ENCODE measurements around the gene WNT3. TPM values are rescaled to one million over a fixed set of nuclear protein-coding genes. Genes with fewer than 3 reads are reported as not detected.

Gene WNT3
- total RNA-seq, 2 donors from 2014 or later: 0.44 to 1.2 TPM

DNA sequence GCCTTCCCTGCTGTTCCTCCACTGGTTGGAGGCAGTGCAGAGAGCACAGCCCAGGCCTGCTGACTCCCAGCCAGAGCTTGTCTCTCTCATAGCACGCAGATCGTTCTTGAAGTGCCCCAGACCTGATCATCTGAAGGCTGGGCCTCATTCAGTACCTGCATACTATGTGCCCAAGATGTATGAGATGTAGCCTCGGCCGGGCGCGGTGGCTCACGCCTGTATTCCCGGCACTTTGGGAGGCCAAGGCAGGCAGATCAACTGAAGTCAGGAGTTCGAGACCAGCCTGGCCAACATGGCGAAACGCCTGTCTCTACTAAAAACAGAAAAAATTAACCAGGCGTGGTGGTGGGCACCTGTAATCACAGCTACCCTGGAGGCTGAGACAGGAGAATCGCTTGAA, 31.0 kb downstream of the WNT3 start:
- Histone ChIP-seq H3K4me3 (no peak overlapping the region), H3K27ac (no peak overlapping the region), H3K36me3 (no peaks in the 10 kb centered on the region), H3K4me1 (no peaks in the 10 kb centered on the region), H3K27me3 (no peaks in the 10 kb centered on the region), H3K9me3 (peaks cover 0 to 5% of the 10 kb centered on the region in 2 donors)
- TF ChIP-seq, protein P1, sequence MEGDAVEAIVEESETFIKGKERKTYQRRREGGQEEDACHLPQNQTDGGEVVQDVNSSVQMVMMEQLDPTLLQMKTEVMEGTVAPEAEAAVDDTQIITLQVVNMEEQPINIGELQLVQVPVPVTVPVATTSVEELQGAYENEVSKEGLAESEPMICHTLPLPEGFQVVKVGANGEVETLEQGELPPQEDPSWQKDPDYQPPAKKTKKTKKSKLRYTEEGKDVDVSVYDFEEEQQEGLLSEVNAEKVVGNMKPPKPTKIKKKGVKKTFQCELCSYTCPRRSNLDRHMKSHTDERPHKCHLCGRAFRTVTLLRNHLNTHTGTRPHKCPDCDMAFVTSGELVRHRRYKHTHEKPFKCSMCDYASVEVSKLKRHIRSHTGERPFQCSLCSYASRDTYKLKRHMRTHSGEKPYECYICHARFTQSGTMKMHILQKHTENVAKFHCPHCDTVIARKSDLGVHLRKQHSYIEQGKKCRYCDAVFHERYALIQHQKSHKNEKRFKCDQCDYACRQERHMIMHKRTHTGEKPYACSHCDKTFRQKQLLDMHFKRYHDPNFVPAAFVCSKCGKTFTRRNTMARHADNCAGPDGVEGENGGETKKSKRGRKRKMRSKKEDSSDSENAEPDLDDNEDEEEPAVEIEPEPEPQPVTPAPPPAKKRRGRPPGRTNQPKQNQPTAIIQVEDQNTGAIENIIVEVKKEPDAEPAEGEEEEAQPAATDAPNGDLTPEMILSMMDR (IDR thresholded peaks at IDR 0.05): no peak
- no peak for DNase-seq (ENCODE audit: low spot score)

- H3K27ac ChIP-seq: no peak overlapping the region
- no peaks in the 10 kb centered on the region for H3K4me1 ChIP-seq
- no peak overlapping the region for H3K4me3 ChIP-seq
- no peaks in the 10 kb centered on the region for H3K27me3 ChIP-seq
- TF ChIP-seq, protein P1 (IDR thresholded peaks at IDR 0.05): no peak
- H3K36me3 ChIP-seq: no peaks in the 10 kb centered on the region
- H3K9me3 ChIP-seq: peaks cover 0 to 5% of the 10 kb centered on the region in 2 donors
- no peak for DNase-seq (ENCODE audit: low spot score)
Measured at GRCh38 chr17:46785696-46786095, 32.8 kb downstream of the WNT3 start.

DNA sequence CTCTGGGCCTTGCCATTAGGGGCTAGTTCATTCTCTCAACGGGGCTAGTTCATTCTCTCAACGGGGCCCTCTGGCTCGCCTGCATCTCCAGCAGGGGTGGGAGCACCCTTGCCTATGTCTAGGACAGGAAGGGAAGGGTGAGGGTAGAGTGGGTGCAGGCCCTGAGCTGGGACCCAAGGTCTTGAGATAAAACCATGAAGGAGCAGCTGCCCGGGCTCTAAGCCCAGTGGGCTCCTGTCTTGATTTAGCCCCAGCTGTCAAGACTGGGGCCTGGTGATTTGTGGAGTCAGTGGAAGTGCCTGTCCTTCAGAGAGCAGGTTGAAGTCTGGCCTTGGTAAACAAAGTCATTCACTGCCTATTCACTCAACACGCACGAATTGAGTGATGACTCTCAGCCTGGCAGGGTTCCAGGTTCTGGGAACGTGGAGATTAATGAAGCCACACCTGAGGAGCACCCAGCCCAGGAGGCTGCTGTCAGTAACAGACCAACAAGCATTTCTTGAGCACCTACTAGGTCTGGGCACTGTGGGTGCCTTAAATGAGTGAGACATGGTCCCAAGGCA, 35.4 kb downstream of the WNT3 start:
- no peak for DNase-seq (ENCODE audit: low spot score)
- H3K9me3 ChIP-seq: no peaks in the 10 kb centered on the region

GRCh38 chr17:46782250-46782953, 36.1 kb downstream of the WNT3 start:
- H3K4me3 ChIP-seq: no peak overlapping the region
- DNase-seq (ENCODE audit: low spot score): no peak
- no peaks in the 10 kb centered on the region for H3K27me3 ChIP-seq
- no peaks in the 10 kb centered on the region for H3K4me1 ChIP-seq
- H3K36me3 ChIP-seq: no peaks in the 10 kb centered on the region
- H3K27ac ChIP-seq: no peak overlapping the region
- no peaks in the 10 kb centered on the region for H3K9me3 ChIP-seq
- TF ChIP-seq, protein P1 (IDR thresholded peaks at IDR 0.05): peak in 1 of 2 donors; percentile 60

More for the DNA sequence above, 35.4 kb downstream of the WNT3 start:
- H3K27ac ChIP-seq: no peak overlapping the region
- no peaks in the 10 kb centered on the region for H3K4me1 ChIP-seq
- H3K27me3 ChIP-seq: no peaks in the 10 kb centered on the region
- no peaks in the 10 kb centered on the region for H3K36me3 ChIP-seq
- TF ChIP-seq, protein P1 (IDR thresholded peaks at IDR 0.05): no peak
- H3K4me3 ChIP-seq: no peak overlapping the region

DNA sequence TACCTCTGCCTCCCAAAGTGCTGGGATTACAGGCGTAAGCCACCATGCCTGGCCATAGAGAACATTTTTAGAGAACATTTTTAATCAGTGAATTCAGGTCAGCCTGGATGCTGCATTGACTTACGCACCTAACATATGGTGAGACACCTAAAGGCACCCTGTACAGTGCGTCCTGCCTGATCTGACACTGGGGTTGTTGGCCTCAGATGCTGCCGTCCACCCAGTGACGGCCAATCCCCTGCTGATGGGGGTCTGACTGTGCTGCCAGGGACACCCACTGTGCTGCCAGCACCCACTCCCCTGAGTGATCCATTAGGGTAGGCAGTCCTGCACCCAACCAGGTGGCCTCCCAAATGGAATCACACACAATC, 38.5 kb downstream of the WNT3 start:
- H3K27me3 ChIP-seq: no peaks in the 10 kb centered on the region
- H3K4me1 ChIP-seq: no peaks in the 10 kb centered on the region
- no peaks in the 10 kb centered on the region for H3K9me3 ChIP-seq
- H3K4me3 ChIP-seq: no peak overlapping the region
- no peak overlapping the region for H3K27ac ChIP-seq
- TF ChIP-seq, protein P1 (IDR thresholded peaks at IDR 0.05): no peak
- DNase-seq (ENCODE audit: low spot score): no peak
- H3K36me3 ChIP-seq: no peaks in the 10 kb centered on the region

Data from right atrium auricular region (tissue), 2 donors.